BLaER1 (cell line): ENCODE measurements around the gene PHKB.

Experiments used
- H3K27ac ChIP-seq: shearing (Covaris generic); formaldehyde crosslinking; 2 replicates; pipeline ENCODE4 v1.8.1; 2022
- H3K27me3 ChIP-seq: shearing (Covaris generic); formaldehyde crosslinking; 2 replicates; pipeline ENCODE4 v1.8.1; 2022
- H3K36me3 ChIP-seq: shearing (Covaris generic); formaldehyde crosslinking; 2 replicates; pipeline ENCODE4 v1.8.1; 2022
- H3K4me1 ChIP-seq: shearing (Covaris generic); formaldehyde crosslinking; 2 replicates; pipeline ENCODE4 v1.8.1; 2022
- H3K4me2 ChIP-seq: shearing (Covaris generic); formaldehyde crosslinking; 2 replicates; pipeline ENCODE4 v1.8.1; 2022
- H3K4me3 ChIP-seq: shearing (Covaris generic); formaldehyde crosslinking; 2 replicates; pipeline ENCODE4 v1.8.1; 2022
- H3K9ac ChIP-seq: shearing (Covaris generic); formaldehyde crosslinking; 2 replicates; pipeline ENCODE4 v1.8.1; 2022
- H3K9me3 ChIP-seq: shearing (Covaris generic); formaldehyde crosslinking; 2 replicates; pipeline ENCODE4 v1.8.1; 2022
- H4K20me1 ChIP-seq: shearing (Covaris generic); formaldehyde crosslinking; 2 replicates; pipeline ENCODE4 v1.8.1; 2022
- Cebpa-rat ChIP-seq: shearing (Covaris generic); IDR thresholded peaks from 2 replicates; pipeline ENCODE4 v1.8.1; 2022

The PHKB gene

GRCh38 chr16:47561286-47561685 lies 100.2 kb downstream of the PHKB start:
- no peak overlapping the region for H3K27ac ChIP-seq

GRCh38 chr16:47562366-47562765 lies 101.2 kb downstream of the PHKB start:
- no peak for TF ChIP-seq Cebpa-rat

More at GRCh38 chr16:47561286-47561685, 100.2 kb downstream of the PHKB start:
- H3K36me3 ChIP-seq, result peaks cover 44% of the 10 kb centered on the region
- H3K9me3 ChIP-seq, result peaks cover 5% of the 10 kb centered on the region; the same call in 1 of the 2 replicates
- no peaks in the 10 kb centered on the region for H4K20me1 ChIP-seq
- no peak overlapping the region for H3K9ac ChIP-seq
- no peak overlapping the region for H3K4me3 ChIP-seq
- no peak overlapping the region for H3K4me2 ChIP-seq
- H3K4me1 ChIP-seq, result peaks cover 15% of the 10 kb centered on the region
- TF ChIP-seq Cebpa-rat, result no peak
- no peaks in the 10 kb centered on the region for H3K27me3 ChIP-seq

DNA sequence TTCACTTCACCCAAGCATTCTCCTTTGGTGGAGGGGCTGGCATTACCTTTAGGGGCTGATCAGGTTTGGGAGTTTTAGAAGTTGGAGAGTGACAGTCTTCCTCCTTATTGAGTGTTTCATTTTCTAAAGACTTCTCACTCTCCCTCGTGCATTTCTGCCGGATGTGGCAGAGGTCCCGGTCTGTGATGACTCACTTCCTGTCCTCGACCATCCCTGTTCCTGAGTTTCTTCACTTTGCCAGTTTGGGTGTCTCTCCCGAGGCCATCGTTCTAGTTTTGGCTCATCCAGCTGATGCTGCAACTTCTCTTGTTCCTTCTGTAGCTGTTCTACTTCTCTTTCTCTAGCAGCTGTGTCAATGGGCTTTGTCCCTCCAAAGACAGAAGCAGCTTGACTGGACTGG lies 104.3 kb downstream of the PHKB start:
- Histone ChIP-seq H3K4me2 (peak overlapping the region; percentile 50), H3K36me3 (peaks cover 35% of the 10 kb centered on the region), H3K27me3 (no peaks in the 10 kb centered on the region), H3K9ac (no peak overlapping the region), H4K20me1 (no peaks in the 10 kb centered on the region), H3K9me3 (peaks cover 9% of the 10 kb centered on the region), H3K4me1 (peaks cover 17% of the 10 kb centered on the region), H3K4me3 (no peak overlapping the region), H3K27ac (peak overlapping the region; percentile 33; the same call in 1 of the 2 replicates)
- TF ChIP-seq Cebpa-rat, result no peak

More at GRCh38 chr16:47562366-47562765, 101.2 kb downstream of the PHKB start:
- H3K36me3 ChIP-seq, result peaks cover 50% of the 10 kb centered on the region
- H3K27me3 ChIP-seq, result no peaks in the 10 kb centered on the region
- H3K4me2 ChIP-seq, result no peak overlapping the region
- H3K4me1 ChIP-seq, result peaks cover 17% of the 10 kb centered on the region
- H4K20me1 ChIP-seq, result no peaks in the 10 kb centered on the region
- H3K4me3 ChIP-seq, result no peak overlapping the region
- H3K9ac ChIP-seq, result no peak overlapping the region
- peaks cover 9% of the 10 kb centered on the region; the same call in 1 of the 2 replicates for H3K9me3 ChIP-seq
- no peak overlapping the region for H3K27ac ChIP-seq

DNA sequence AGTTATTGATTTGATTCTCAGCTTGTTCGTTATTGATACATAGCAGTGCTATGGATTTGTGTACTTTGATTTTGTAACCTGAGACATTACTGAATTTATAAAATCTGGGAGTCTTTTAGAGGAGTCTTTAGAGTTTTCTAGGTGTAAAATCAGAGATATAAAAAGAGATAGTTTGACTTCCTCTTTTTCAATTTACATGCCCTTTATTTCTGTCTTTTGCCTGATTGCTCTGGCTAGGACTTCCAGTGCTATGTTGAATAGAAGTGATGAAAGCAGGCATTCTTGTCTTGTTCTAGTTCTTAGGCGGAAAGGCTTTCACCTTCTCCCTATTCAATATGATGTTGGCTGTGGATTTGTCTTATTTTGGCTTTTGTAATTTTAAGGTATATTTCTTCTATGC lies 106.2 kb downstream of the PHKB start:
- H3K27ac ChIP-seq, result no peak overlapping the region
- H3K9me3 ChIP-seq, result peaks cover 10% of the 10 kb centered on the region
- H3K4me1 ChIP-seq, result peaks cover 29% of the 10 kb centered on the region
- 0 out of 2 replicates have a peak, but pooled peaks cover 11% of the 10 kb centered on the region for H4K20me1 ChIP-seq
- peaks cover 36% of the 10 kb centered on the region for H3K36me3 ChIP-seq
- no peak overlapping the region for H3K4me2 ChIP-seq
- no peak overlapping the region for H3K4me3 ChIP-seq
- H3K27me3 ChIP-seq, result no peaks in the 10 kb centered on the region
- TF ChIP-seq Cebpa-rat, result no peak
- H3K9ac ChIP-seq, result no peak overlapping the region

- peaks cover 36% of the 10 kb centered on the region for H3K36me3 ChIP-seq
- TF ChIP-seq Cebpa-rat, result no peak
- H3K9ac ChIP-seq, result no peak overlapping the region
- H3K27me3 ChIP-seq, result no peaks in the 10 kb centered on the region
- no peak overlapping the region for H3K27ac ChIP-seq
- H3K4me2 ChIP-seq, result no peak overlapping the region
- 0 out of 2 replicates have a peak, but pooled peaks cover 11% of the 10 kb centered on the region for H4K20me1 ChIP-seq
- H3K9me3 ChIP-seq, result peaks cover 16% of the 10 kb centered on the region
- H3K4me1 ChIP-seq, result peaks cover 29% of the 10 kb centered on the region
- no peak overlapping the region for H3K4me3 ChIP-seq
These were observed 107.2 kb downstream of the PHKB start for GRCh38 chr16:47568351-47568750.

GRCh38 chr16:47571049-47571448 lies 109.9 kb downstream of the PHKB start:
- Histone ChIP-seq H4K20me1 (0 out of 2 replicates have a peak, but pooled peaks cover 11% of the 10 kb centered on the region), H3K4me1 (peaks cover 27% of the 10 kb centered on the region), H3K27ac (no peak overlapping the region), H3K9ac (no peak overlapping the region), H3K4me2 (peak overlapping the region; percentile 35; the same call in 1 of the 2 replicates), H3K27me3 (no peaks in the 10 kb centered on the region), H3K9me3 (peaks cover 26% of the 10 kb centered on the region), H3K36me3 (peaks cover 52% of the 10 kb centered on the region), H3K4me3 (no peak overlapping the region)
- TF ChIP-seq Cebpa-rat, result no peak

GRCh38 chr16:47571711-47572110 lies 110.6 kb downstream of the PHKB start:
- Histone ChIP-seq H3K9me3 (peaks cover 20% of the 10 kb centered on the region), H3K4me1 (peaks cover 22% of the 10 kb centered on the region), H4K20me1 (0 out of 2 replicates have a peak, but pooled peaks cover 11% of the 10 kb centered on the region), H3K36me3 (peaks cover 45% of the 10 kb centered on the region), H3K4me3 (no peak overlapping the region), H3K27ac (no peak overlapping the region; the same call in 1 of the 2 replicates), H3K9ac (no peak overlapping the region), H3K4me2 (peak overlapping the region; percentile 35), H3K27me3 (no peaks in the 10 kb centered on the region)
- TF ChIP-seq Cebpa-rat, result no peak

DNA sequence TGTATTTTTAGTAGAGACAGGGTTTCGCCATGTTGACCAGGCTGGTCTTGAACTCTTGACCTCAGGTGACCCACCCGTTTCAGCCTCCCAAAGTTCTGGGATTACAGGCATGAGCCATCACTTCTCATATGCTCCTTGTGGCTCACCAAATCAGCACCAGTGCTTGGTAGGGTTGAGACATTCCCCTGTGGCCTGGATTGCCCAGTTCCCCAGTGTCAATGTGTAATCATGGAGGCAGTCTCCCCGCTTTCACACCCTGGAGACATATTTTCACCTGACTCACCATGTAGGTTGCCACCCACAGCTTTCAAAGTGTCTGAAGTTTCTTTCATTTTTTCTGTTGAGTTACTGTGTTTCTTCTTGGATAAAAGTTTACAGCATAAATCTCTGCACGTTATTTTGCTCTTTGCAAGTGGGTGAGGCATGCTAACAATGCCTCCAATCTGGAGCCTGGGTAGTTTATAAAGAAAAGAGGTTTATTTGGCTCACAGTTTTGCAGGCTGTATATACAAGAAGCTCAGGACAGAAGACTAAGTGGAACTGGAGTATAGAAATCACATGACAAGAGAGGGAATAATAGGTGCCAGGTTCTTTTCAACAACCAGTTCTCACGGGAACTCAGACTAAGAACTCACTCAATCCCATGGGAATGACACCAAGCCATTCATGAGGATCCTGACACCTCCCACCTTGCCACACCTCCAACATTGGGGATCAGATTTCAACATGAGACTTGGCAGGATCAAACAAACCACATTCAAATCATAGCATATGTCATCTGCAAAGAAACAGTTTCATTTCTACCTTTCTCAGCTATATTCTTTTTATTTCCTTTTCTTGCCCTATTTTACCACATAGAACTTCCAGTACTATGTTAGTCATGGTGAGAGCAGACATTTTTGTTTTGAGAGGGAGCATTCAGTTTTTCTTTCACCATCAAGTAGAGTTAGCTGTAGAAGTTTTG lies 113.2 kb downstream of the PHKB start:
- Histone ChIP-seq H3K36me3 (peaks cover 43% of the 10 kb centered on the region), H3K9me3 (peaks cover 20% of the 10 kb centered on the region), H3K27ac (no peak overlapping the region), H3K27me3 (no peaks in the 10 kb centered on the region), H3K9ac (no peak overlapping the region), H3K4me3 (no peak overlapping the region), H3K4me1 (peaks cover 22% of the 10 kb centered on the region), H4K20me1 (peaks cover 19% of the 10 kb centered on the region; the same call in 1 of the 2 replicates), H3K4me2 (no peak overlapping the region)
- TF ChIP-seq Cebpa-rat, result no peak

GRCh38 chr16:47577029-47577428 lies 115.9 kb downstream of the PHKB start:
- H3K9ac ChIP-seq, result no peak overlapping the region
- peaks cover 43% of the 10 kb centered on the region for H3K36me3 ChIP-seq
- H3K27ac ChIP-seq, result no peak overlapping the region
- H3K4me3 ChIP-seq, result no peak overlapping the region
- H3K27me3 ChIP-seq, result no peaks in the 10 kb centered on the region
- H3K4me1 ChIP-seq, result peaks cover 11% of the 10 kb centered on the region
- no peak overlapping the region for H3K4me2 ChIP-seq
- peaks cover 20% of the 10 kb centered on the region for H3K9me3 ChIP-seq
- H4K20me1 ChIP-seq, result peaks cover 7% of the 10 kb centered on the region; the same call in 1 of the 2 replicates
- no peak for TF ChIP-seq Cebpa-rat

- H3K27ac ChIP-seq, result no peak overlapping the region
- H3K36me3 ChIP-seq, result peaks cover 43% of the 10 kb centered on the region
- H3K4me1 ChIP-seq, result peaks cover 10% of the 10 kb centered on the region
- H4K20me1 ChIP-seq, result peaks cover 7% of the 10 kb centered on the region; the same call in 1 of the 2 replicates
- H3K9me3 ChIP-seq, result peaks cover 15% of the 10 kb centered on the region
- H3K4me2 ChIP-seq, result no peak overlapping the region
- no peak overlapping the region for H3K4me3 ChIP-seq
- no peaks in the 10 kb centered on the region for H3K27me3 ChIP-seq
- TF ChIP-seq Cebpa-rat, result no peak
- H3K9ac ChIP-seq, result no peak overlapping the region
These were observed 116.9 kb downstream of the PHKB start for GRCh38 chr16:47578033-47578432.
